C4-2B (cell line): ENCODE results near the gene MTHFD2L.

Experiments used
- ZFX ChIP-seq: fragments of 450-650 bp; IDR thresholded peaks from 2 replicates; pipeline ENCODE4 v1.6.1; 2017
- TF ChIP-seq, protein P1 (sequence below): fragments of 450-650 bp; conservative IDR thresholded peaks from 2 replicates; pipeline ENCODE4 v1.5.1; 2017; ENCODE audit warnings: mild to moderate bottlenecking

DNA sequence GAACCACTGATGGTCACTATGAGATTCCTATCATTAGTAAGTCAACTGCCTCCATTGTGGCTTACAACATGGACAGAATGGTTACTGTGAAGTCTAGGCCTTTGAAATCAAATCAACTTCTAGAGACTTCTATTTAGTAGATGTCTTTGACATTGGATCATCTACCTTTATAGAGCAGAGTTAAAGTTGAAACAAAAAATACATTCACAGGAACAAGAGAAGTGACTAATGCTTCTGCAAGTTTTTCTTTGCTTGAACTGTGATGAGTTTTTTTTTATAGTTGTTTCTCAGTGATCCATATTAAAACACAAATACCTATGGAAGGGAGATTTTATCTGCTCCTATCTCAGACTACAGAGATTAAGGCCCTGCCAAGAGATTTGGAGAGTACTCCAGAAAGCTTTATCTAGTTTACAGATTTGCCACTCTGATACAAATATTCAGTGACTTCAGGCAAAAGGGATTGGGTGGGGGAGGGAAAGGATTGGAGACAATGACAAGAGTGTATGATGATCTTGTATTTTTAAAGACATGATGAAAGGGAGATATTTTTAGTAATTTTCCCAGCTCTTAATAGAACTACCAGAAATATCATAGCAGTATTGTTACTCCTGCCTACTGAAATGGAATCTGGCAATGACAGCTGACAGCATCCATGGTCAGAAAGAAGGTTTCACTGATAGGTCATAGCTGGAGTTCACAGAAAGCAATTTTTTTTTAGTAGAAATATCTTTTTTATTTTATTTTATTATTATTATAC is 134.4 kb downstream of the MTHFD2L start:
- TF ChIP-seq, protein P1, sequence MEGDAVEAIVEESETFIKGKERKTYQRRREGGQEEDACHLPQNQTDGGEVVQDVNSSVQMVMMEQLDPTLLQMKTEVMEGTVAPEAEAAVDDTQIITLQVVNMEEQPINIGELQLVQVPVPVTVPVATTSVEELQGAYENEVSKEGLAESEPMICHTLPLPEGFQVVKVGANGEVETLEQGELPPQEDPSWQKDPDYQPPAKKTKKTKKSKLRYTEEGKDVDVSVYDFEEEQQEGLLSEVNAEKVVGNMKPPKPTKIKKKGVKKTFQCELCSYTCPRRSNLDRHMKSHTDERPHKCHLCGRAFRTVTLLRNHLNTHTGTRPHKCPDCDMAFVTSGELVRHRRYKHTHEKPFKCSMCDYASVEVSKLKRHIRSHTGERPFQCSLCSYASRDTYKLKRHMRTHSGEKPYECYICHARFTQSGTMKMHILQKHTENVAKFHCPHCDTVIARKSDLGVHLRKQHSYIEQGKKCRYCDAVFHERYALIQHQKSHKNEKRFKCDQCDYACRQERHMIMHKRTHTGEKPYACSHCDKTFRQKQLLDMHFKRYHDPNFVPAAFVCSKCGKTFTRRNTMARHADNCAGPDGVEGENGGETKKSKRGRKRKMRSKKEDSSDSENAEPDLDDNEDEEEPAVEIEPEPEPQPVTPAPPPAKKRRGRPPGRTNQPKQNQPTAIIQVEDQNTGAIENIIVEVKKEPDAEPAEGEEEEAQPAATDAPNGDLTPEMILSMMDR: no peak
- TF ChIP-seq ZFX: no peak
